Dermis blood vessel endothelial cell (primary cell): ENCODE data around the gene C1orf198. TPM values are rescaled to one million over a fixed set of nuclear protein-coding genes. Genes with fewer than 3 reads are reported as not detected.
A peak's percentile ranks its signal among the peaks of the same experiment; 100 is the strongest.

Experiments used
- DNase-seq: peaks from one replicate; pipeline ENCODE4 v3.0.0; 2010
- total RNA-seq: library from RNA; depleted of rRNA; stranded (reverse); fragments of >200 nt; gene quantifications from 2 replicates; pipeline ENCODE4 v1.2.3, GENCODE V29; 2014

Gene C1orf198
- total RNA-seq, 1 donor from 2014 or later: 20.8 TPM

- no peak for DNase-seq
Observed at GRCh38 chr1:230891413-230891812, 23.1 kb upstream of the C1orf198 start.

- no peak for DNase-seq
Observed at GRCh38 chr1:230884646-230885045, 16.3 kb upstream of the C1orf198 start.

GRCh38 chr1:230883967-230884366, 15.6 kb upstream of the C1orf198 start:
- DNase-seq: no peak

GRCh38 chr1:230879778-230880177, 11.5 kb upstream of the C1orf198 start:
- no peak for DNase-seq

DNA sequence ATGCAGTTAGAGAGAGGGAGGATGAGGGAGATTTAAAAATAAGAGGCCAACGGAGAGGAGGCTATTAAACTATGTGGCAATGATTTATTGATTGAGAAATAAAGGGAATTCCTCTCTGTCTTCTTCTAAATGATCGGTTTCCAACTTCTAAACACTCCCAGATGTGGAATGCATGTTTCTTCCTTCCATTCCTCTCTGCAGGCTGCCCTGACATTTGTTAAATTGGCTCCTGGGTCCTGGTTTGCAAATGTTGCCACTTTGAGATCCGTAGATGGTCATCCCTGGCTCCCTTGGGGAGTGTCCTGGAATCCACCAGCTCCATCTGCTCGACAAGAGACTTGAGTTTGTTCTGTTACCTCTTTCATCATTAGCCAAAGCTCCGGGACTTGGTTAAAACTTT, 10.3 kb upstream of the C1orf198 start:
- no peak for DNase-seq

- no peak for DNase-seq
Observed at GRCh38 chr1:230877924-230878590, 9.7 kb upstream of the C1orf198 start.

GRCh38 chr1:230877146-230877923, 9.0 kb upstream of the C1orf198 start:
- no peak for DNase-seq

DNA sequence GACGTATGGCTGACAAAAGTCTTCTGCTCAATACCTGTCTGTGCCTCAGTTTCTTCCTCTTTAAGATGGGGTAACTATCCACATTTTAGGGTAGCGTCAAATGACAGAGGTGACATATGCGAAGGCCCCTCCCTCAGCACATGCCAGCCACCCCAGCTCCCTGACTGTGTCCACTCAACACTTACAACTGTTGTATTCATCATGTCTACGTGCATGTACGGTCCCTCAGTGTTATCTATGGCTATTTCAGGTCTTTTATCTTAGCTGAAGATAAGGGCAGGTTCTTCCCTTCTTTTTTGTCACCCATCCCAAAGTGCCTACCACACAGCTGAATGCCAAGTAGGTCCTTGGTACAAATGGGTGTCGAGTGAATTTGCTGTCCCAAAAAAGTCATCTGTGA, 8.3 kb upstream of the C1orf198 start:
- no peak for DNase-seq

- no peak for DNase-seq
Observed at GRCh38 chr1:230875370-230875769, 7.0 kb upstream of the C1orf198 start.

GRCh38 chr1:230870916-230871315, 2.6 kb upstream of the C1orf198 start:
- no peak for DNase-seq

DNA sequence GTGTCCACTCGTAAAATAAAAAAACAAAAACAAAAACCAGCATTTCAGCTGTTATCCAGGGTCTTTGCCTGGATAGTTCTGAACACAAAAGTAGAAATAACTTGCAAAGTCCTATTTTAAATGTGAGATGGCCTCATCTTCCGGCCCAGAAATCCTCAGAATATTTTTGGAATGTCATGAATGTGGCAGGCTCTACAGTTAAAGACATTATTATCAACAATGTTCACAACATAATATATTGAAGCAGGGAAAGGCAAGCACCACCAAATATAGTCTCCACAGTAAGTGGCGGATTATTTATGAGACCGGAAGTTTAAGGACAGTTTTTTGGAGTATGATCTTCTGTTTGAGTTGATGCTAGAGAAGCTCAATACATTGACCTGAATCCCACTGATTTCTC, 1.2 kb upstream of the C1orf198 start:
- DNase-seq: no peak

- DNase-seq: peak; percentile 57
Observed at GRCh38 chr1:230868736-230869385, 540 bp upstream of the C1orf198 start.

DNA sequence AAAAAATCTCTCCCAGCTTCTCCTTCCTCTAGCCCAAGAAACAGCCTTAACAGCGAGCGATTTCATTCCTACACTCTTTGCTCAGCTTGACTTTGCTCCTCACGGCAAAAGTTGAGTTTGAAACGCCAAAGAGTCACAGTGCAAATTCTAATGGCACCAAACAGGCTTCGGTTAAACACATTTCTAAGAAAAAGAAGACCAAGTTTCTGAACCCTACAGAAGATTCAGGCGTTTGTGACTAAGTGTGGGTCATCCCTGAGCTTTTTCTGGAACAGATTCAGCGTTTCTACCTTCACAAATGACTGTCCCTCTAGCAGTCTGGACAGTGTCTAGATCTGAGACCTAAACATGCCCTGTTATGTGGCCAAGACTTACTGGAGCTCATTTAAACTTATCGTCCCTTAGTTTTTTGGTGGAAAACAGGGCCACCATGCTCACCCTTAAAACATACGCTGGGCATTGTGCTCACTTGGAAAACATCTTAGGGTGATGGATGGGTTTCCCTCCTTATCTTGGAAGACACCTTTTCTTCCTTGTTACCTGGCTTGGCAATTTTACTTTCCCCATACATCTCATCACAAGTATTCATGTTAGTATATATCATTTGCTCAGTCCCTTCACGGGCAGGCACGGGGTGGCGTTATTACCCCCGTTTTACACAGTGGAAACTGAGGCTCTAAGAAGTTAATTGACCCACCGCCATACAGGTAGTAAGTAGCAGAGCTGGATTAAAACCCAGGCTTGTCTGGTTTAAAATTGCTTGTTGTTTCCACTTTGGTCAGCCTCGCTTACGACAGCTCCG, 1.0 kb downstream of the C1orf198 start:
- DNase-seq: peak; percentile 44

GRCh38 chr1:230866171-230867070, 1.9 kb downstream of the C1orf198 start:
- peak; percentile 28 for DNase-seq

DNA sequence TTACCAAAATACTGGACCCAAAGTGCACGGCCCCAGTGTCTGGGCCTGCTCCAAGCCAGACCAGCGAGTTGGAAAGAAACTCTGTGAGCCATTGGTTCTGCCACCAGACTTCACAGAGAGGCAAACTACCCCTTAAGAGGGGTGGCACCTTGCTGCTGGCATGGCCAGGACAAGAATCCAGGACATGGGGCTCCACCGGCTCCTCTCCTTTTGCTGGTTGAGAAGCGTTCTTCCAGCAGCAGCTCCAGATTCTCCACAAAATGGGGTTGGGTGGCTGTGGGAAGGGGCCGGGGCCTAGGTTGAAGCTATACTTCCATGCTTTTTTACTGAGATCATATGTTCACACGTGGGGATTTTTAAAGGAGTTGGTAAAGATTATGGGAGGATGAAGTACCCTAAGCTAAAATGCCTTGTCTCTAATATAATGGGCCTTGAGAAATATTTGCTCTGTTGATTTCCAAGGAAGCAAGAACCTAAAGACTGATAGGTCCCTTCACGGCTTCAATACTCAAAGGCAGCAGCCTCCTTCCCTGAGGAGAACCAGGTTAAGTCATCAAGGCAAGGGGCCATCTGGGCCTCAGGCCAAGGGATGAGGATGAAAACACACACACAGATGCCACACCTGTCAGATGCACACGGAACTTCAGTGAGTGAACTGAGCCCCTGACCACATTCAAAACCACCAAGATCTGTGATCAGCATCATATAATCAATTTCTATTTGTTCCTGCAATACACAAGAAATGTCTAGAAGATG, 3.1 kb downstream of the C1orf198 start:
- no peak for DNase-seq

DNA sequence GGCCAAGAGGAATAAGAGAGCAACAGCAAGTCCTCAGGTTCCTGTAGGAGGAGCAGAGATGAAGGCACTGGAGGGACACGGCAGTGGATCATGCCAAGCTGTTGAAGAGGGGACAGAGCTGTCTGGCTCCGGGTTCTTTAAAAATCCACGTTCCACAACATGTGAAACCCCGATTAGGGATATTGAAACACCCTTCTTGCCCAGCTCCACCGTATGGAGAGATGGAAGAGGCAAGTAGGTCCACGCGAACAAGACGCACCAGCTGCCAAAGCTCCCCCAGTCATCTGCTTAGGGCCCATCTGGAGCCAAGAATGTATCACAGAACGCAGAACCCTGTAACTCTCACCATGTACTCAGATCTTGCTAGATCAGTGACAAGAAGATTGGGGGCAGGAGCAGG, 3.9 kb downstream of the C1orf198 start:
- DNase-seq: no peak

GRCh38 chr1:230863449-230863848, 4.9 kb downstream of the C1orf198 start:
- DNase-seq: no peak

DNA sequence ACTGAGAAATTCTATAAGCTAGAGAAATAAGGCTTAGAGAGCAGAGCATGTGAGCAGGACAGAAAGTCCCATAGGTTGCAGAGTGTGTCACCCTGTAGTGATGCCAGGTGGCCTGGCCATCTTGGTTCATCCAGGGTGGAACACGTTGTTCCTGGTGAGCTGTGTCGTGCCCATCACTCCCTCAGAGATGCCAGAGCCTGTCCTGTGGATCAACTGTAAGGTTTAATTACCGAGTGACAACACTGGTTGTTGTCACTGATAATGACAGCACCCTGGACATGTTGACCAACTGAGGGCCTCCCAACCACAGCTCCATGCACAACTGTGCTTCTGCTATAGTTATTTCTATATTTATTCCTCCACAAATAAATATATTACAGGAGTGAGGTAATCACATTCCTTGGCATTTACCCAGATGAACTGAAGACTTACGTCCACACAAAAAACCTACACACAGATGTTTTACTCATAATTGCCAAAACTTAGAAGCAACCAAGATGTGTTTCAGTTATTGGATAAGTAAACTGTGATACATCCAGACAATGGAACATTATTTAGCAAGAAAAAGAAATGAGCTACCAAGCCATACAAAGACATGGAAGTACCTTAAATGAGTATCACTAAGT, 6.2 kb downstream of the C1orf198 start:
- DNase-seq: no peak

DNA sequence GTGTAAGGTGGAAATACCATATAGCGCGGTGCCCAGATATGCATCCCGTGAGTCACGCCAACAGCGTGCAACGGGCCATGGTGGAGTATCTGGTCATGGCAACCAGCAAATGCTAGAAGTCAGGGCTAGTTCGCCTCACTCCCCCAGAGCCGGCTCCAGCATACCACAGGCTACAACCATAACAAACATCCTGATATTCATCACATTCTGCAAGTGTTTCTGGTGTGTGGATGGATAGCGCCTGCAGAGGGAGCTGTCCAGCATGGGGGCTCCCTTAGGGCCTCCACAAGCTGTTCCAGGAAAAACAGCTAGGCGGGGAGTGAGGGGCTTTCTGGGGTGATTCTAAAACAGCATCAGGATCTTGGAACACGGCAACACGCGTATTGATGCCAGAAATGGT, 6.8 kb downstream of the C1orf198 start:
- DNase-seq: no peak

DNA sequence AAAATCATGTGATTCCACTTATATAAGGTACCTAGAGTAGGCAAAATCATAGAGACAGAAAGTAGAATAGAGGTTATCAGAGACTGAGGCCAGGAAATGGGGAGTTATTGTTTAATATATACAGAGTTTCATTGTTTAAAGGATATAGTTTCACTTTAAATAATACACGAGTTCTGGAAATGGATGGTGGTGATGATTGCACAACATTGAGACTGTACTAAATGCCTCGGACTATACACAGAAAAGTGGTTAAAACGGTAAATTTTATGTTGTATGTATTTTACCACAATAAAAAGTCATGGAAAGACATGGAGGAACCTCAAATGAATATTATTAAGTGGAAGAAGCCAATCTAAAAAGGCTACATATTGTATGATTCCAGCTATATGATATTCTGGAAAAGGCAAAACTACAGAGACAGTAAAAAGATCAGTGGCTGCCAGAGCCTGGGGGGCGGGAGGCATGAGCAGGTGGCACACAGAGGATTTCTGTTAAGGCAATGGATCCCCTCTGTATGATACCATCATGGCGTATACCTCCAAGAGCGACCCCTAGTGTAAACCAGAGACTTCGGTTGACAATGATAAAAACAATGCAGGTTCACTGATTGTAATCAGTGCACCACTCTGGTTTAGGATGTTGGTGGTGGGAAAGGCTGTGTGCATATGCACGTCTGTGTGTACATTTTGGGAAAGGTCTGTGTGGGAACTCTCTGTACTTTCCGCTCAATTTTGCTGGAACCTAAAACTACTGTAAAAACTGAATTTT, 7.5 kb downstream of the C1orf198 start:
- no peak for DNase-seq
